ENCODE data around the gene EXOC3L2. TPM values are rescaled to one million over a fixed set of nuclear protein-coding genes. Genes with fewer than 3 reads are reported as not detected.

Gene EXOC3L2
- total and polyA plus RNA-seq, 3 experiments from 2014 or later: not detected

DNA sequence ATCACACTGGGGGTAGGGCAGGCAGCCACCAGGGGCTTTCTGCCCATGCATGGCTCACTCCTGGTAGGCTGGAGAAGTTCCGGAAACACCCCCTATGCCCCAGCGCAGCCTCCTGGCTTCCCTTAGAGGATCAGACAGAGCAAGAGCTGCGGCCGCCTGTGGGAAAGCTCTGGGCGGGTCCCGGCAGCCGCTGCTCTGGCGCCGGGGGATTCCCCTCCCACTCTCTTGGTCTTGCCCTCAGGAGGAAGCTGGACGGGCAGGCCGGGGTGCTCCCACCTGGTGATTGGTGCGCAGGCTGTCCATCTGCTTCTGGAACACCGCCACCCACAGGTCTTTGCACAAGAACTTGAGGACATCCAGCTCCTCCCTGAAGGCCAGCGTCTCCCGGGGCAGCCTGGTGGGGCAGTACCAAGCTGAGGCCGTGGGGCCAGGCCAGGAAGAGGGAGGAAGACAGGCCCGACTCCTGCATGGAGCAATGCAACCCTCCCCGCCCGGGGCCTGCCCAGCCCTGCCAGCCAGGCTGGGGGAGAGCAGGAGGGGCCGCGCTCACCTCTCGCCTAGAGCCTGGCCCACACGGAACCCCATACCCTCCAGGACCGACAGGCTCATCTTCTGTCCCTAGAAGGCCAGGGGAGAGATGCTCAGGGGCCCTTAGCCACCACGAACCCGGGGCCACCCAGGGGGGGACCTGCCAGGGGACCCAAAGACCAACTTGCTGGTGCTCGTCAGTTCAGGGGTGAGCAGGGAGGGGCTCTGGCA lies 80.5 kb downstream of the EXOC3L2 start:
- POLR2A ChIA-PET: interaction anchor here (0.8 to 0.9 kb wide), 2 partner anchors 10 to 14 kb away, joined by 4 to 5 read pairs; partner anchors contain the start of genes BLOC1S3 and TRAPPC6A
- Histone ChIP-seq H3K9me3 (ENCODE audit: low read length) (no peaks in the 10 kb centered on the region), H3K4me1 (ENCODE audit: insufficient read depth, low read length) (peaks cover 31% of the 10 kb centered on the region), H3K27me3 (ENCODE audit: insufficient read depth, low read length, poor library complexity, severe bottlenecking) (no peaks in the 10 kb centered on the region), H3K27ac (ENCODE audit: low read depth, low read length) (no peak overlapping the region), H3K36me3 (ENCODE audit: insufficient read depth, low read length) (no peaks in the 10 kb centered on the region), H3K4me3 (ENCODE audit: low read length) (no peak overlapping the region)
- Mint-ChIP-seq H3K9me3 (no peaks in the 10 kb centered on the region), H3K4me1 (peaks cover 14 to 35% (median 19%) of the 10 kb centered on the region in 3 donors), H3K36me3 (peaks cover 0 to 4% (median 0%) of the 10 kb centered on the region in 3 donors), H3K27ac (peak overlapping the region in 6 of 8 donors; percentile 21 to 89 (median 77)), H3K27me3 (peaks cover 0 to 2% of the 10 kb centered on the region in 2 donors), H3K4me3 (peak overlapping the region in 3 of 7 donors; percentile 14 to 44 (median 15))
- CTCF ChIA-PET: interaction anchor here (1.2 to 1.7 kb wide), 2 partner anchors 13 to 39 kb away, joined by 5 to 6 read pairs; partner anchors contain the start of genes BLOC1S3 and TRAPPC6A
- DNase-seq: peak; percentile 27 to 66 (median 48)

DNA sequence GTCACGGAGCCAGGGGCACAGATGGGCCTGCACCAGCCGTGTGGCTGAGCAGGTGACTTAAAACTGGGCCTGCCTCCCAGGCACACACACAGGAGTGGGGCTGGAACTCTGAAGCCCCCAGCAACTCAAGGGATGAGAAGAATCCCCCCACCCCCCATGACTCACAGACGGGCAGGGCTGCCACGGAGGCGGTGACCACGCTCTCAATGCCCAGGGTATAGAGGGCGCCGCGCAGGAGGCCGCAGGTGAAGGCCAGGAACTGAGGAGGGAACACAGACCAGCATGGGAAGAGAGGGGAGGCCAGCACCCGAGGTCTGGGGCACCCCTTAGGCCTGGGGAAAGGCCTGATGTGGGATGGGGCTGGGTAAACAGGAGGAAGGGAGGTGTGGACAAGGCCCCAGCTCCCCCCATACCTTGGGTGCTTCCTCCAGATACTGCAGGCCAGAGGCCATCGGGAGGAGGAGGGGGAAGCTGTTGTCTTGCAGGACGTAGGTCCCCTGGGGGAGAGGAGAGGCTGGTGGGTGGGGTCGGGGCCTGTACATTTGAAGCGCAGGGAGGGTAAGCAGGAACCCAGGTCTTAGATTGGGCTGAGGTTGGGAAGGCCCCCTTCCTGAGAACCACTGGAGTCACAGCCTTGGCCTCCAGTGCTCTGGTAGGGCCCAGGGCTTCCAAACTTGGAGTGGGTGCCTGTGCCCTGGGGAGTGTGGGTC lies 81.3 kb downstream of the EXOC3L2 start:
- no peak overlapping the region for H3K4me3 ChIP-seq (ENCODE audit: low read length)
- ChIA-PET CTCF (interaction anchor here (1.2 to 1.7 kb wide), 2 partner anchors 14 to 38 kb away, joined by 5 to 6 read pairs; partner anchors contain the start of genes BLOC1S3 and TRAPPC6A), POLR2A (interaction anchor here (0.8 to 0.9 kb wide), 2 partner anchors 10 to 15 kb away, joined by 4 to 5 read pairs; partner anchors contain the start of genes BLOC1S3 and TRAPPC6A)
- H3K27ac ChIP-seq (ENCODE audit: low read depth, low read length): no peak overlapping the region
- H3K9me3 Mint-ChIP-seq: no peaks in the 10 kb centered on the region
- H3K9me3 ChIP-seq (ENCODE audit: low read length): no peaks in the 10 kb centered on the region
- H3K27ac Mint-ChIP-seq: peak overlapping the region; percentile 21 to 91 (median 77)
- H3K4me1 Mint-ChIP-seq: peaks cover 9 to 27% (median 18%) of the 10 kb centered on the region in 3 donors
- DNase-seq: no peak
- H3K4me3 Mint-ChIP-seq: peak overlapping the region in 4 of 7 donors; percentile 14 to 70 (median 25)
- H3K4me1 ChIP-seq (ENCODE audit: insufficient read depth, low read length): peaks cover 23% of the 10 kb centered on the region
- H3K36me3 Mint-ChIP-seq: peaks cover 0 to 4% (median 0%) of the 10 kb centered on the region in 3 donors
- H3K36me3 ChIP-seq (ENCODE audit: insufficient read depth, low read length): no peaks in the 10 kb centered on the region
- no peaks in the 10 kb centered on the region for H3K27me3 ChIP-seq (ENCODE audit: insufficient read depth, low read length, poor library complexity, severe bottlenecking)
- peaks cover 0 to 2% of the 10 kb centered on the region in 2 donors for H3K27me3 Mint-ChIP-seq

DNA sequence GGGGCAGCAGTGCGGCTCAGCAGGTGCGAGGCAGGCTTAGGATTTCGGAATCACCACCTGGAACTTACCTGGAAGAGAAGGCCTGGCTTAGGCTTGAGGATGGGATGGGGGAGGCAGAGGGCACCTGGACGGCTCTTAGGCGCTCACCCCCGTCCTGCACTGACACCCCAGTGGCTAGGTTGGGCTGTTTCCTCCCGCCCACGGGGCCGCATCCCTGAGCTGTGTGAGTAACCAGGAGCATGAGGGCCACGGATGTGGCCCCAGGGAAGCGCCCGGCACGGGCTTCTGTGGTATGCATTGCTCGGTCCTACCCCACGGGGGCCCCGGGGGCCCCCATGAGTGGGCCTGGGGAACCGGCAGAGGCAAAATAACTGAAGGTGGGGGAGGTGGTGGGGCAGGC lies 82.1 kb downstream of the EXOC3L2 start:
- Histone ChIP-seq H3K36me3 (ENCODE audit: insufficient read depth, low read length) (no peaks in the 10 kb centered on the region), H3K27me3 (ENCODE audit: insufficient read depth, low read length, poor library complexity, severe bottlenecking) (no peaks in the 10 kb centered on the region), H3K9me3 (ENCODE audit: low read length) (no peaks in the 10 kb centered on the region), H3K4me1 (ENCODE audit: insufficient read depth, low read length) (peaks cover 18% of the 10 kb centered on the region), H3K27ac (ENCODE audit: low read depth, low read length) (no peak overlapping the region), H3K4me3 (ENCODE audit: low read length) (no peak overlapping the region)
- no peaks in the 10 kb centered on the region for H3K9me3 Mint-ChIP-seq
- DNase-seq: no peak
- ChIA-PET POLR2A (no interaction called here), CTCF (no interaction called here)
- H3K27ac Mint-ChIP-seq: no peak overlapping the region
- H3K4me1 Mint-ChIP-seq: peaks cover 8 to 25% (median 17%) of the 10 kb centered on the region in 3 donors
- no peak overlapping the region for H3K4me3 Mint-ChIP-seq
- H3K27me3 Mint-ChIP-seq: peaks cover 0 to 2% of the 10 kb centered on the region in 2 donors
- H3K36me3 Mint-ChIP-seq: peaks cover 0 to 4% (median 0%) of the 10 kb centered on the region in 3 donors

GRCh38 chr19:45162608-45163143 lies 82.5 kb downstream of the EXOC3L2 start:
- peaks cover 18% of the 10 kb centered on the region for H3K4me1 ChIP-seq (ENCODE audit: insufficient read depth, low read length)
- Mint-ChIP-seq H3K27ac (no peak overlapping the region), H3K4me1 (peaks cover 8 to 25% (median 17%) of the 10 kb centered on the region in 3 donors), H3K4me3 (no peak overlapping the region), H3K27me3 (peaks cover 2 to 3% of the 10 kb centered on the region in 2 donors), H3K36me3 (peaks cover 0 to 4% (median 0%) of the 10 kb centered on the region in 3 donors), H3K9me3 (no peaks in the 10 kb centered on the region)
- H3K9me3 ChIP-seq (ENCODE audit: low read length): no peaks in the 10 kb centered on the region
- no peak overlapping the region for H3K27ac ChIP-seq (ENCODE audit: low read depth, low read length)
- no peaks in the 10 kb centered on the region for H3K27me3 ChIP-seq (ENCODE audit: insufficient read depth, low read length, poor library complexity, severe bottlenecking)
- no peaks in the 10 kb centered on the region for H3K36me3 ChIP-seq (ENCODE audit: insufficient read depth, low read length)
- DNase-seq: no peak
- ChIA-PET POLR2A (no interaction called here), CTCF (no interaction called here)
- H3K4me3 ChIP-seq (ENCODE audit: low read length): no peak overlapping the region

Other genes starting within 250 kb of the EXOC3L2 start
- 10 to 100 TPM; 53.4 to 57.4 TPM for gene RELB, start 243.9 kb downstream of the EXOC3L2 start, total RNA-seq
- 22.7 TPM for gene RELB, start 243.9 kb downstream of the EXOC3L2 start, polyA plus RNA-seq
- 10 to 100 TPM; 75.5 to 84.1 TPM for gene CLASRP, start 206.4 kb downstream of the EXOC3L2 start, total RNA-seq
- 7.9 TPM for gene CLASRP, start 206.4 kb downstream of the EXOC3L2 start, polyA plus RNA-seq
- 1 to 10 TPM; 7.9 to 8.5 TPM for gene ZNF296, start 168.9 kb downstream of the EXOC3L2 start, total RNA-seq
- 6.7 TPM for gene ZNF296, start 168.9 kb downstream of the EXOC3L2 start, polyA plus RNA-seq
- 10 to 100 TPM; 51.6 TPM for gene GEMIN7, start 166.1 kb downstream of the EXOC3L2 start, total RNA-seq
- 93.5 TPM for gene GEMIN7, start 166.1 kb downstream of the EXOC3L2 start, polyA plus RNA-seq
- 10 to 100 TPM; 17.8 to 18.3 TPM for gene PPP1R37, start 152.2 kb downstream of the EXOC3L2 start, total RNA-seq
- gene PPP1R37, start 152.2 kb downstream of the EXOC3L2 start, polyA plus RNA-seq: 0.79 TPM
- under 1 TPM; 0.13 to 0.18 TPM for gene NKPD1, start 84.4 kb downstream of the EXOC3L2 start, total RNA-seq
- gene NKPD1, start 84.4 kb downstream of the EXOC3L2 start, polyA plus RNA-seq: 0.20 TPM
- 10 to 100 TPM; 22.7 to 24.3 TPM for gene TRAPPC6A, start 67.2 kb downstream of the EXOC3L2 start, total RNA-seq
- 151 TPM for gene TRAPPC6A, start 67.2 kb downstream of the EXOC3L2 start, polyA plus RNA-seq
- 10 to 100 TPM; 12.4 TPM for gene BLOC1S3, start 66.6 kb downstream of the EXOC3L2 start, total RNA-seq
- gene BLOC1S3, start 66.6 kb downstream of the EXOC3L2 start, polyA plus RNA-seq: 19.9 TPM
- gene MARK4, start 5.9 kb upstream of the EXOC3L2 start, total RNA-seq: 10 to 100 TPM; 20.2 to 21.2 TPM
- gene MARK4, start 5.9 kb upstream of the EXOC3L2 start, polyA plus RNA-seq: 2.6 TPM
- not detected for gene CKM, start 77.5 kb upstream of the EXOC3L2 start, total RNA-seq
- 0.13 TPM for gene CKM, start 77.5 kb upstream of the EXOC3L2 start, polyA plus RNA-seq
- not detected for gene KLC3, start 95.3 kb upstream of the EXOC3L2 start, total RNA-seq
- gene KLC3, start 95.3 kb upstream of the EXOC3L2 start, polyA plus RNA-seq: not detected
- gene ERCC2, start 125.2 kb upstream of the EXOC3L2 start, total RNA-seq: 10 to 100 TPM; 22.0 to 23.9 TPM
- gene ERCC2, start 125.2 kb upstream of the EXOC3L2 start, polyA plus RNA-seq: 7.8 TPM
- 1 to 10 TPM; 3.9 to 4.3 TPM for gene PPP1R13L, start 159.7 kb upstream of the EXOC3L2 start, total RNA-seq
- gene PPP1R13L, start 159.7 kb upstream of the EXOC3L2 start, polyA plus RNA-seq: 0.83 TPM
- gene POLR1G, start 161.2 kb upstream of the EXOC3L2 start, total RNA-seq: 10 to 100 TPM; 26.5 to 27.4 TPM
- 2.2 TPM for gene POLR1G, start 161.2 kb upstream of the EXOC3L2 start, polyA plus RNA-seq
- gene ERCC1, start 178.5 kb upstream of the EXOC3L2 start, total RNA-seq: 10 to 100 TPM; 75.7 to 82.6 TPM
- gene ERCC1, start 178.5 kb upstream of the EXOC3L2 start, polyA plus RNA-seq: 47.5 TPM
- gene FOSB, start 222.6 kb upstream of the EXOC3L2 start, total RNA-seq: 10 to 100 TPM; 21.6 to 22.1 TPM
- gene FOSB, start 222.6 kb upstream of the EXOC3L2 start, polyA plus RNA-seq: 48.2 TPM

Measured in CD8-positive, alpha-beta memory T cell (primary cell).